Lung (tissue), 12 donors: Measurements from ENCODE around the gene BCL2A1. TPM values are rescaled to one million over a fixed set of nuclear protein-coding genes. Genes with fewer than 3 reads are reported as not detected.
A peak's percentile ranks its signal among the peaks of the same experiment; 100 is the strongest.

Experiments
- ATAC-seq: fragments of 200-7000 bp; cut with Tn5 transposase; one replicate; pipeline ENCODE4 v1.9.1; 2020; ENCODE audit warnings: moderate number of reproducible peaks; ENCODE audit not compliant: insufficient read depth, low FRiP score
- DNase-seq, 3 donors: peaks; one replicate each; pipeline ENCODE4 v3.0.0-alpha.2; 2013 to 2017
- H3K27ac ChIP-seq, 2 donors: one replicate each; pipeline ENCODE4 v1.5.1; 2013; ENCODE audit warnings: mild to moderate bottlenecking in 2 of 2, moderate library complexity in 2 of 2, control low read depth in 1 of 2, inconsistent platforms in 1 of 2, low read depth in 1 of 2, low read length in 1 of 2
- H3K27me3 ChIP-seq, 3 donors: one replicate each; pipeline ENCODE4 v1.5.1; 2013; ENCODE audit warnings: low read length in 2 of 3; ENCODE audit not compliant: control insufficient read depth in 3 of 3, insufficient read depth in 3 of 3
- H3K36me3 ChIP-seq, 4 donors: one replicate each; pipeline ENCODE4 v1.5.1; 2013; ENCODE audit warnings: low read length in 4 of 4, mild to moderate bottlenecking in 1 of 4, moderate library complexity in 1 of 4; ENCODE audit not compliant: control insufficient read depth in 4 of 4, insufficient read depth in 4 of 4
- H3K4me1 ChIP-seq, 5 donors: one replicate each; pipeline ENCODE4 v1.5.1; 2013; ENCODE audit warnings: low read length in 5 of 5, mild to moderate bottlenecking in 2 of 5, moderate library complexity in 1 of 5; ENCODE audit not compliant: control insufficient read depth in 5 of 5, insufficient read depth in 5 of 5
- H3K4me3 ChIP-seq: one replicate; pipeline ENCODE4 v1.5.1; 2013; ENCODE audit warnings: mild to moderate bottlenecking, control low read depth, moderate library complexity
- H3K9ac ChIP-seq, 2 donors: one replicate each; pipeline ENCODE4 v1.5.1; 2013; ENCODE audit warnings: low read length in 2 of 2, control low read depth in 1 of 2; ENCODE audit not compliant: insufficient read depth in 1 of 2
- H3K9me3 ChIP-seq, 4 donors: one replicate each; pipeline ENCODE4 v1.5.1; 2013; ENCODE audit warnings: low read length in 3 of 4, mild to moderate bottlenecking in 1 of 4, moderate library complexity in 1 of 4; ENCODE audit not compliant: control insufficient read depth in 4 of 4, insufficient read depth in 3 of 4
- WGBS, 2 donors: extraction: QIAGEN DNeasy Blood & Tissue Kit; methylation state at CpG; one replicate each; pipeline ENCODE4 v1.1.7; 2013; 5-methylcytosine and 5-hydroxymethylcytosine counted together
- polyA plus RNA-seq, 2 donors: library from polyadenylated mRNA; stranded (reverse); fragments of 200-250 nt; gene quantifications; one replicate each; pipeline ENCODE4 v1.2.1, GENCODE V29; 2013
- total RNA-seq, 2 donors: library from RNA; depleted of rRNA in 1 of 2; stranded (reverse); fragments of >200 nt in 1 of 2; gene quantifications; one replicate each; pipeline ENCODE4 v1.2.1, GENCODE V29; 2014 to 2021
- TF ChIP-seq, protein P1 (sequence below): IDR thresholded peaks from 2 replicates; pipeline ENCODE4 v1.5.1; 2012; ENCODE audit warnings: mild to moderate bottlenecking; ENCODE audit errors: control extremely low read depth, extremely low read depth
- donor health status: control.
- donor health status: control.
- donor health status: Bipolar disorder and iron deficiency.
- donor health status: healthy.
- donor health status: DM: yes; HTN: yes; CAD: no.

The BCL2A1 gene
- total and polyA plus RNA-seq, 4 donors = 27.4 to 323 (median 49.3) TPM

DNA sequence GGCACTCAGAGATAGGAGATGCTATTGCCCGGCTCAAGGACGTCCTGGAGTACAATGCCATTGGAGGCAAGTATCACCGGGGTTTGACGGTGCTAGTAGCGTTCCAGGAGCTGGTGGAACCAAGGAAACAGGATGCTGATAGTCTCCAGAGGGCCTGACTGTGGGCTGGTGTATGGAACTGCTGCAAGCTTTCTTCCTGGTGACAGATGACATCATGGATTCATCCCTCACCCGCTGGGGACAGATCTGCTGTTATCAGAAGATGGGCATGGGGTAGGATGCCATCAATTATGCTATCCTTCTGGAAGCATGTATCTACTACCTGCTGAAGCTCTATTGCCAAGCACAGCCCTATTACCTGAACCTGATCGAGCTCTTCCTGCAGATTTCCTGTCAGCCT, 26.4 kb downstream of the BCL2A1 start:
- Histone ChIP-seq H3K36me3 (no peaks in the 10 kb centered on the region), H3K27me3 (no peaks in the 10 kb centered on the region), H3K4me1 (no peaks in the 10 kb centered on the region), H3K9ac (no peak overlapping the region), H3K27ac (no peak overlapping the region), H3K4me3 (no peak overlapping the region), H3K9me3 (peaks cover 0 to 4% (median 0%) of the 10 kb centered on the region in 4 donors)
- DNase-seq (no peak), ATAC-seq (no peak)
- WGBS, 2 donors = 82 to 87% methylated on average over 7 of the region's 7 CpGs
- TF ChIP-seq, protein P1, sequence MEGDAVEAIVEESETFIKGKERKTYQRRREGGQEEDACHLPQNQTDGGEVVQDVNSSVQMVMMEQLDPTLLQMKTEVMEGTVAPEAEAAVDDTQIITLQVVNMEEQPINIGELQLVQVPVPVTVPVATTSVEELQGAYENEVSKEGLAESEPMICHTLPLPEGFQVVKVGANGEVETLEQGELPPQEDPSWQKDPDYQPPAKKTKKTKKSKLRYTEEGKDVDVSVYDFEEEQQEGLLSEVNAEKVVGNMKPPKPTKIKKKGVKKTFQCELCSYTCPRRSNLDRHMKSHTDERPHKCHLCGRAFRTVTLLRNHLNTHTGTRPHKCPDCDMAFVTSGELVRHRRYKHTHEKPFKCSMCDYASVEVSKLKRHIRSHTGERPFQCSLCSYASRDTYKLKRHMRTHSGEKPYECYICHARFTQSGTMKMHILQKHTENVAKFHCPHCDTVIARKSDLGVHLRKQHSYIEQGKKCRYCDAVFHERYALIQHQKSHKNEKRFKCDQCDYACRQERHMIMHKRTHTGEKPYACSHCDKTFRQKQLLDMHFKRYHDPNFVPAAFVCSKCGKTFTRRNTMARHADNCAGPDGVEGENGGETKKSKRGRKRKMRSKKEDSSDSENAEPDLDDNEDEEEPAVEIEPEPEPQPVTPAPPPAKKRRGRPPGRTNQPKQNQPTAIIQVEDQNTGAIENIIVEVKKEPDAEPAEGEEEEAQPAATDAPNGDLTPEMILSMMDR = no peak

DNA sequence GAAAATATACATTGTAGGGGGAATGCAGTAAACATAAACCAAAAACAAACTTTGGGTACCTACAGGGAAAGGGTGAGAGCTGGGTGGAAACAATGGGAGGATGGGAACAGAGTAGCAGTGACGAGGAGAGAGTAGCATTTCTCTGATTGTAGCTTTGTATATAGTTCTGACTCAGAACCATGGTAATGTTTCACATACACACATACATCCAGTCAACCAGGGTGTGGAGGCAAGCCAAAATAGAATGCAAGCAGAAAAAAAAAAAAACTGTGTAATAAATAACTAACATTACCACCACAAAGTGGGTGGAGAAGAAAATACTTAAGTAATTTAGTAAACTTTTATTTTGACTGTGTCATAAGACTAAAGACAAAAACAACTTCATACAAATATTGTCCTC, 27.2 kb downstream of the BCL2A1 start:
- Histone ChIP-seq H3K4me3 (no peak overlapping the region), H3K27me3 (no peaks in the 10 kb centered on the region), H3K36me3 (no peaks in the 10 kb centered on the region), H3K4me1 (no peaks in the 10 kb centered on the region), H3K9me3 (peaks cover 0 to 4% (median 0%) of the 10 kb centered on the region in 4 donors), H3K9ac (no peak overlapping the region), H3K27ac (no peak overlapping the region)
- DNase-seq (peak in 1 of 3 donors; percentile 43), ATAC-seq (no peak)
- WGBS, 2 donors = 55 to 69% methylated on average over 1 of the region's 1 CpG
- TF ChIP-seq, protein P1 = no peak

DNA sequence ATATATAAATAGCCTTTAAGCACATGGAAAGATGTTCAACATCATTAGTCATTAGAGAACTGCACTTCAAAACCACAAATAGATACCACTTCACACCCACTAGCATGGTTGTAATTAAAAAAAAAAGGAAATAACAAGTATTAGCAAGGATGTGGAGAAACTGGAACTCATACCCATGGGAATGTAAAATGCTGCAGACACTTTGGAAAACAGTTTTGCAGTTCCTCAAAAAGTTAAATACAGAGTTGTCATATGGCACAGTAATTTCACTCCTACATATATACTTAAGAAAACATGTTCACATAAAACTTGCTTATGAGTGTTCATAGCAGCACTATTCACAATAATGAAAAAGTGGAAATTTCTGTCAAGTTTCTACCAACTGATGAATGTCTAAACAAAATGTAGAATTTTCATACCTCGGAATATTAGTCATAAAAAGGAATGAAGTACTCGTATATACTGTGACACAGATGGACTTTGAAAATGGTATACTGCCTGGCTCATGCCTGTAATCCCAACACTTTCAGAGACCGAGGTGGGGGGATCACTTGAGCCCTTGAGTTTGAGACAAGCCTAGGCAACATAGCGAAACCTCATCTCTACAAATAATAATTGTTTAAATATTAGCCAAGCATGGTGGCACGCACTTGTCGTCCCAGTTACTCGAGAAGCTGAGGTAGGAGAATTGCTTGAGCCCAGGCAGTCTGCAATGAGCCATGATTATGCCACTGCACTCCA, 28.1 kb downstream of the BCL2A1 start:
- Histone ChIP-seq H3K27me3 (no peaks in the 10 kb centered on the region), H3K4me3 (no peak overlapping the region), H3K36me3 (no peaks in the 10 kb centered on the region), H3K4me1 (no peaks in the 10 kb centered on the region), H3K9ac (no peak overlapping the region), H3K27ac (no peak overlapping the region), H3K9me3 (peaks cover 0 to 4% (median 0%) of the 10 kb centered on the region in 4 donors)
- ATAC-seq = no peak
- TF ChIP-seq, protein P1 = no peak
- WGBS, 2 donors = 84 to 93% methylated on average over 7 of the region's 7 CpGs
- DNase-seq = no peak

DNA sequence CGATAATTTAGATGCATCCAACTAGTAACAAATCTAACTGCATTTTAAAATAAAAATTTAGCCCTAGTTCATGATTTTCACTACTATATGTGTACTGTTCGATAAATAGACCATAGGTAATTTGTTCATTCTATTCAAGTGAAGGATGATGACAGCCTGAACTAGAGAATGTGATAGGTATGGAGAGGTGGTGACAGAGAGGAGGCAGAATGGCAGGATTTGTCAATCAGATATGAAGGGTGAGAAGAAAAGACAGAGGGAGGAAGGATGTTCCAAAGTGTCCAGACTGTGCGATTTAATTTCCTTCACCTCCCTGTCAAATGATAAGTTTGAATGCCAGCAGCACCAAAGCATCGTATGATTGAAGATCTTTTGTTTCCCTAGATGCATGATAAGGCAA, 31.6 kb downstream of the BCL2A1 start:
- no peak for ATAC-seq
- no peak overlapping the region for H3K4me3 ChIP-seq
- no peak overlapping the region for H3K9ac ChIP-seq
- no peaks in the 10 kb centered on the region for H3K27me3 ChIP-seq
- no peak overlapping the region for H3K27ac ChIP-seq
- 89 to 90% methylated on average over 4 of the region's 4 CpGs for WGBS, 2 donors
- H3K4me1 ChIP-seq = no peaks in the 10 kb centered on the region
- H3K9me3 ChIP-seq = no peaks in the 10 kb centered on the region
- TF ChIP-seq, protein P1 = no peak
- no peaks in the 10 kb centered on the region for H3K36me3 ChIP-seq
- DNase-seq = no peak
